Uterus (tissue), 2 donors: ENCODE measurements around the gene C7orf25.

Experiments used
- CTCF ChIP-seq, 4 experiments: fragments of 200-600 bp in 2 of 4; fragments of 450-650 bp in 2 of 4; sonication (generic) in 2 of 4; IDR thresholded peaks; one replicate each; pipeline ENCODE4 v1.5.1; 2016 to 2019; ENCODE audit warnings: antibody characterized with exemption in 4 of 4, mild to moderate bottlenecking in 2 of 4, moderate library complexity in 1 of 4
- POLR2A ChIP-seq, 2 donors: fragments of 450-650 bp; IDR thresholded peaks; one replicate each; pipeline ENCODE4 v1.6.1; 2016; ENCODE audit warnings: antibody characterized with exemption in 2 of 2, mild to moderate bottlenecking in 1 of 2, moderate library complexity in 1 of 2

- TF ChIP-seq CTCF (IDR thresholded peaks at IDR 0.05) (no peak), POLR2A (IDR thresholded peaks at IDR 0.05) (no peak)
Observed at GRCh38 chr7:42886893-42887505, 24.9 kb downstream of the C7orf25 start.
